KMS-11 (cell line): Measurements from ENCODE around the gene SLC10A7.

Source experiments
- H2AFZ ChIP-seq: fragments of 200-600 bp; sonication (generic); 2 replicates; pipeline ENCODE4 v1.6.1; 2016; ENCODE audit warnings: antibody characterized with exemption, mixed run types, low read depth
- H3K27ac ChIP-seq: fragments of 200-600 bp; sonication (generic); 2 replicates; pipeline ENCODE4 v1.6.1; 2016; ENCODE audit warnings: mild to moderate bottlenecking, mixed run types
- H3K27me3 ChIP-seq: fragments of 200-600 bp; sonication (generic); 2 replicates; pipeline ENCODE4 v1.6.1; 2017; ENCODE audit warnings: mild to moderate bottlenecking, low read depth, mixed run types, moderate library complexity; ENCODE audit not compliant: insufficient read depth
- H3K36me3 ChIP-seq: fragments of 200-600 bp; sonication (generic); 2 replicates; pipeline ENCODE4 v1.6.1; 2017; ENCODE audit warnings: mild to moderate bottlenecking, mixed run types; ENCODE audit not compliant: insufficient read depth
- H3K4me1 ChIP-seq: fragments of 200-600 bp; sonication (generic); 2 replicates; pipeline ENCODE4 v1.6.1; 2016; ENCODE audit warnings: mild to moderate bottlenecking, low read depth, mixed run types; ENCODE audit not compliant: poor library complexity, severe bottlenecking
- H3K4me2 ChIP-seq: fragments of 200-600 bp; sonication (generic); 2 replicates; pipeline ENCODE4 v1.7.0; 2016; ENCODE audit warnings: mild to moderate bottlenecking, mixed run types
- H3K4me3 ChIP-seq: fragments of 200-600 bp; sonication (generic); IDR thresholded peaks from 2 replicates; pipeline ENCODE4 v1.6.1; 2017; ENCODE audit warnings: low read depth, low read length, mixed read lengths; ENCODE audit not compliant: insufficient read depth
- H3K79me2 ChIP-seq: fragments of 200-600 bp; sonication (generic); 2 replicates; pipeline ENCODE4 v1.6.1; 2016; ENCODE audit warnings: low read depth, mixed run types; ENCODE audit not compliant: insufficient read depth
- H3K9ac ChIP-seq: fragments of 200-600 bp; sonication (generic); 2 replicates; pipeline ENCODE4 v1.6.1; 2016; ENCODE audit warnings: mild to moderate bottlenecking, mixed run types
- H4K20me1 ChIP-seq: fragments of 200-600 bp; sonication (generic); 2 replicates; pipeline ENCODE4 v1.6.1; 2016; ENCODE audit warnings: mild to moderate bottlenecking, mixed run types; ENCODE audit not compliant: insufficient read depth
- TF ChIP-seq, protein P1 (sequence below): fragments of 200-600 bp; sonication (generic); conservative IDR thresholded peaks from 2 replicates; pipeline ENCODE4 v1.6.1; 2017; ENCODE audit warnings: low read depth, mild to moderate bottlenecking, antibody characterized with exemption, low read length, moderate library complexity, mixed read lengths

The SLC10A7 gene

DNA sequence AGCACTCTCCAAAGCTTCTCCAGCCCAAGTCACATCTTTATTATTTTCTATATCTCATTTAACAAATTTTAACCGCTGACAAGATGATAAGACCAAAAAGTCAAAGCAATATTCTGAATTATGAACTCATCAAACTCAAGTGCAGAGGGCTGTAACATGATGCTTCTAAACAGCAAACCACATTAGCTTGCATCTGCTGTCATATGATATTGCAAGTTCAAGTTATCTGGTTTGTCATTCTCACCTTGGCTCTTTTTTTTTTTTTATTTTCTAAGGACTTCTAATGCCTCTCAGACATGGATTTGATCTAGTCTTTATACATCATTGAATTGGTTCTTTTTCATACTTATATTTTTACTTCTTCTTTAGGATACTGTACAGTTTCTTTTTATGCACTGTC lies 93.4 kb downstream of the SLC10A7 start:
- Histone ChIP-seq H3K36me3 (no peaks in the 10 kb centered on the region), H4K20me1 (no peaks in the 10 kb centered on the region), H3K27me3 (no peaks in the 10 kb centered on the region), H3K4me1 (peaks cover 12% of the 10 kb centered on the region), H3K27ac (no peak overlapping the region), H3K4me3 (no peak overlapping the region), H2AFZ (no peak overlapping the region), H3K4me2 (no peak overlapping the region), H3K79me2 (no peaks in the 10 kb centered on the region), H3K9ac (no peak overlapping the region)
- TF ChIP-seq, protein P1, sequence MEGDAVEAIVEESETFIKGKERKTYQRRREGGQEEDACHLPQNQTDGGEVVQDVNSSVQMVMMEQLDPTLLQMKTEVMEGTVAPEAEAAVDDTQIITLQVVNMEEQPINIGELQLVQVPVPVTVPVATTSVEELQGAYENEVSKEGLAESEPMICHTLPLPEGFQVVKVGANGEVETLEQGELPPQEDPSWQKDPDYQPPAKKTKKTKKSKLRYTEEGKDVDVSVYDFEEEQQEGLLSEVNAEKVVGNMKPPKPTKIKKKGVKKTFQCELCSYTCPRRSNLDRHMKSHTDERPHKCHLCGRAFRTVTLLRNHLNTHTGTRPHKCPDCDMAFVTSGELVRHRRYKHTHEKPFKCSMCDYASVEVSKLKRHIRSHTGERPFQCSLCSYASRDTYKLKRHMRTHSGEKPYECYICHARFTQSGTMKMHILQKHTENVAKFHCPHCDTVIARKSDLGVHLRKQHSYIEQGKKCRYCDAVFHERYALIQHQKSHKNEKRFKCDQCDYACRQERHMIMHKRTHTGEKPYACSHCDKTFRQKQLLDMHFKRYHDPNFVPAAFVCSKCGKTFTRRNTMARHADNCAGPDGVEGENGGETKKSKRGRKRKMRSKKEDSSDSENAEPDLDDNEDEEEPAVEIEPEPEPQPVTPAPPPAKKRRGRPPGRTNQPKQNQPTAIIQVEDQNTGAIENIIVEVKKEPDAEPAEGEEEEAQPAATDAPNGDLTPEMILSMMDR: no peak

DNA sequence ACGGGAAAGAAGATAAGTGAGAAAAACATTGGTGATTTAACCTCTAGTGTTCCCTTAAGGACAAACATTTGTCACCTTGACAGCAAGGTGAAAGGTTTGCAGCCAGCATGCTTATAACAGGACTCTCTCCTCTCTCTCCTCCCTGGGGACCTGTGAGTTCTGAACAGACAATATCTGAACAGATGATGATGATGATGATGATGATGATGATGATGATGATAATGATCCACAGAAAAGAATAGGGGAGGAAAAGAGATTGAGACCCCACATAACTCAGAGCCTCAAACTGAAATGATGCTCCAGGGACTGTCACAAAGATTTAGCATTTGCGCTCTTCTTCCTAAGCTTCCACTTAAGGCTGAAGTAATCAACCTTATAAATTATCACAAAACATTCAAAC lies 103.9 kb downstream of the SLC10A7 start:
- no peak overlapping the region for H3K27ac ChIP-seq
- no peaks in the 10 kb centered on the region for H3K27me3 ChIP-seq

DNA sequence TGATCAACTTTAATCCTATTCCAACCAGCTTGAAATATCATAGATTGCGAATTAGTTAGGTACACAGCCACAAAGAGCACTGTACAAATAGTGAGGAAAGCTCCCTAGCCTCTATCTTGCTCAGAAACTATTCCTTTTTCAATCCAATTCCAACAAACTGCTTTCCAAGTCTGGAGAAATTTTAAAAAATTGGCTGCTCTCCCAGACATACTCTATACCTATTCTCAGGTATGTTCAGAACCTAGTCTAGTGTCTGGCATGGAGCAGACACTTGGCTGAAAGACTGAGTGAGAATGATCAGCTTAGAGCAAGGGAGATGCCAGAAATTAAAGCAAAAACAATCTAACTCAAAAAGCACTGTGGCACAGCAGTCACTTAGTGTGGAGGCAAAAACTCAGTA lies 105.9 kb downstream of the SLC10A7 start:
- no peaks in the 10 kb centered on the region for H3K36me3 ChIP-seq
- no peak overlapping the region for H3K9ac ChIP-seq
- H3K4me3 ChIP-seq: no peak overlapping the region
- no peak overlapping the region for H3K27ac ChIP-seq
- H3K79me2 ChIP-seq: no peaks in the 10 kb centered on the region
- H2AFZ ChIP-seq: no peak overlapping the region
- TF ChIP-seq, protein P1: no peak
- H3K4me2 ChIP-seq: no peak overlapping the region
- no peaks in the 10 kb centered on the region for H3K27me3 ChIP-seq
- H3K4me1 ChIP-seq: no peaks in the 10 kb centered on the region
- no peaks in the 10 kb centered on the region for H4K20me1 ChIP-seq

More for the DNA sequence above, 103.9 kb downstream of the SLC10A7 start:
- H3K79me2 ChIP-seq: no peaks in the 10 kb centered on the region
- TF ChIP-seq, protein P1: no peak
- no peak overlapping the region for H3K4me3 ChIP-seq
- no peaks in the 10 kb centered on the region for H4K20me1 ChIP-seq
- no peak overlapping the region for H2AFZ ChIP-seq
- no peak overlapping the region for H3K4me2 ChIP-seq
- H3K4me1 ChIP-seq: no peaks in the 10 kb centered on the region
- no peak overlapping the region for H3K9ac ChIP-seq
- no peaks in the 10 kb centered on the region for H3K36me3 ChIP-seq

DNA sequence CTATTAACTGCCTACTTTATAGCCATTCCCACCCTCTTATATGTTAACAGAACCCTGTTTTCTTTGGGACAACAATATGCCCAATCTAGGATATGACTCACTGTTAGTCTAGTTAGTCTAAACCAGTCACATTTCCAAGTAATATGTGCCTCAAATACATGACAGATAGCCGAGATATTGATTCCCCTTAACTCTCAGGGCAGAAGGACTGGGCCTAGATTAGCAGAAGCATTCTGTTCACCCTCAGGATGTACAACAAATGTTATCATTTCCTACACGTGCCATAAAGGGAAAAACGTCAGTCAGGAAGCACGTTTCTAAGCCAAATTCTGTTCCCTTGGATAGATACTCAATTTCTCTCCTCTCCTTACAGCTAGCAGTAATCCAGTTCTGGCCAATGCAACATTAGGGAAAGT lies 114.1 kb downstream of the SLC10A7 start:
- Histone ChIP-seq H3K4me1 (no peaks in the 10 kb centered on the region), H3K9ac (no peak overlapping the region), H3K4me2 (no peak overlapping the region), H3K36me3 (no peaks in the 10 kb centered on the region), H3K79me2 (no peaks in the 10 kb centered on the region), H3K4me3 (no peak overlapping the region), H3K27ac (no peak overlapping the region), H4K20me1 (no peaks in the 10 kb centered on the region), H3K27me3 (no peaks in the 10 kb centered on the region), H2AFZ (no peak overlapping the region)
- TF ChIP-seq, protein P1: no peak
